OCI-LY1 (cell line): ENCODE measurements around the gene MSX1.

Experiments used
- EZH2 ChIP-seq: fragments of 200-600 bp; sonication (generic), shearing (Covaris generic); IDR thresholded peaks from 2 replicates; pipeline ENCODE4 v1.8.0; 2017; ENCODE audit warnings: borderline replicate concordance, mixed run types, mild to moderate bottlenecking, antibody characterized with exemption, low read length, moderate library complexity, mixed read lengths
- TF ChIP-seq, protein P1 (sequence below): fragments of 200-600 bp; sonication (generic), shearing (Covaris generic); IDR thresholded peaks from 2 replicates; pipeline ENCODE4 v1.5.1; 2017; ENCODE audit warnings: mild to moderate bottlenecking, antibody characterized with exemption, low read length, moderate library complexity, mixed read lengths

- TF ChIP-seq, protein P1, sequence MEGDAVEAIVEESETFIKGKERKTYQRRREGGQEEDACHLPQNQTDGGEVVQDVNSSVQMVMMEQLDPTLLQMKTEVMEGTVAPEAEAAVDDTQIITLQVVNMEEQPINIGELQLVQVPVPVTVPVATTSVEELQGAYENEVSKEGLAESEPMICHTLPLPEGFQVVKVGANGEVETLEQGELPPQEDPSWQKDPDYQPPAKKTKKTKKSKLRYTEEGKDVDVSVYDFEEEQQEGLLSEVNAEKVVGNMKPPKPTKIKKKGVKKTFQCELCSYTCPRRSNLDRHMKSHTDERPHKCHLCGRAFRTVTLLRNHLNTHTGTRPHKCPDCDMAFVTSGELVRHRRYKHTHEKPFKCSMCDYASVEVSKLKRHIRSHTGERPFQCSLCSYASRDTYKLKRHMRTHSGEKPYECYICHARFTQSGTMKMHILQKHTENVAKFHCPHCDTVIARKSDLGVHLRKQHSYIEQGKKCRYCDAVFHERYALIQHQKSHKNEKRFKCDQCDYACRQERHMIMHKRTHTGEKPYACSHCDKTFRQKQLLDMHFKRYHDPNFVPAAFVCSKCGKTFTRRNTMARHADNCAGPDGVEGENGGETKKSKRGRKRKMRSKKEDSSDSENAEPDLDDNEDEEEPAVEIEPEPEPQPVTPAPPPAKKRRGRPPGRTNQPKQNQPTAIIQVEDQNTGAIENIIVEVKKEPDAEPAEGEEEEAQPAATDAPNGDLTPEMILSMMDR = peak; percentile 35; the same call in 1 of the 2 replicates
- no peak for TF ChIP-seq EZH2
Observed at GRCh38 chr4:4888695-4889094, 29.2 kb downstream of the MSX1 start.
